GM21717 (cell line): ENCODE results near the gene PTPN1.
"Not testable (repeated sequence)": the region's sequence is repeated elsewhere in the genome, so short reads cannot be mapped to it uniquely, and the experiment has no call there.

Experiments
- ATAC-seq: cut with Tn5 transposase; IDR thresholded peaks from one replicate; pipeline ENCODE4 v1.9.1; 2021; ENCODE audit warnings: mild to moderate bottlenecking, moderate library complexity; ENCODE audit not compliant: unreplicated experiment

The PTPN1 gene

DNA sequence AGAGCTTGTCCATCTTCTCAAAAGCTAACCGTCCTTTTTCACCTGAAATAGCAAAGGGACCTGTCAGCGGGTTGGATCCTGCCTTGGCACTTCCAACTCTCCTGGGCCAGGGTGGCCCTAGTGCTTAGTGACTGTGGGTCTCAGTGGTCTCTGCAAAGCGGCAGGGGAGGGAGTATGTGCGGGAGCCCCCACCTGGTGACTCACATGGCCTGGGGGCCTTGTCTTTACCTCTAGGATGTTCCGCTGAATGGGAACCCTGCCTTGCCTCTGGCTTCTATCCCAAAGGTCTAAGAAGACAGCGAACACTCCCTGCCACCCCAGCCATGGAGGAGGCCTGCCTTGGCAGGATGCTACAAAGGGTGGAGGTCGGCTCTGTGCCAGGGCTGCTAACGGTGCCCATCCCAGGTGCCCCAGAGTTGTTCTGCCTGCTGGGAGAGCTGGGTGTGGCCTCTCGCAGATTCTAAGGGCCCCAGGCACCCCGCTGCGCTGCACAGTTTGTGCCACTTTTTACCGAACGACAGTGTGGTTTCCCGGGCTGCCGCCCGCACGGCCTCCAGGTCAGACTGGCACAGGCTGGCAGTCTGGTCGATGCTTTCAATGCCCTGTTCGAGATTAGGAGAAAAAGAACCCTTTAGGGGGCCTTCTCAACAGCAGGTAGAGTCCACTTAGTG is 77.2 kb downstream of the PTPN1 start:
- ATAC-seq: no peak

DNA sequence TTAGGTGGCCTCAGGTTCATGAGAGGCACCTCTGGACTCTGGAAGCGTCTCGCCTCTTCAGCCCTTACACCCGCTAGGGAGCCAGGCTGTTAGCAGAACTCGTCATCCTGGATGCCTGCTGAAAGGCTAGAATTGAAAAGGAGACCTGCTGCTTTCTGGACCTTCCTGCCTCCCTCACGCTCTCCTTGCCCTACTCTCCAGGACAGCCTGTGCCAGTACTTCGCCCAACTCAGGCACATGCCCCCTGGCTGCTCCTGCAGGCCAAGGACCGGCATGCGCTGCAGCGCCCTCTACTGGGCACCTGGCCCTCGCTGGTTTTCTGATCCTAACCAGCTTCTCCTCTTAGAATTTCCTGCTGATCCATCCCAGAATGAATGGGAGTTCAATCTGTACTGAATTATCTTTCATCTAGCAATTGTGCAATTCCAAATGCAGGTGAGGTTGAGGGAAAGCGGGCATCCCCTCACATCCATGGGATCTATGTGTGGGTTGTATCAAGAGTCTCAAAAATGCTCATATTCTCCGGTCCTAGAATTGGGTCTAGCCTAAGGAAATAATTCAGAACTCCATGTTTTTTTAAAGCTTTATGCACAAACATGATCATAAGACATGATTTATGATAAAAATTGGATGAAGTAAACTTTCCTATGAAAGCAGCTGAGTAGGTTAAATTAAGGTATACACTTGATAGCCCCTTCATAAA is 78.0 kb downstream of the PTPN1 start:
- no peak for ATAC-seq

DNA sequence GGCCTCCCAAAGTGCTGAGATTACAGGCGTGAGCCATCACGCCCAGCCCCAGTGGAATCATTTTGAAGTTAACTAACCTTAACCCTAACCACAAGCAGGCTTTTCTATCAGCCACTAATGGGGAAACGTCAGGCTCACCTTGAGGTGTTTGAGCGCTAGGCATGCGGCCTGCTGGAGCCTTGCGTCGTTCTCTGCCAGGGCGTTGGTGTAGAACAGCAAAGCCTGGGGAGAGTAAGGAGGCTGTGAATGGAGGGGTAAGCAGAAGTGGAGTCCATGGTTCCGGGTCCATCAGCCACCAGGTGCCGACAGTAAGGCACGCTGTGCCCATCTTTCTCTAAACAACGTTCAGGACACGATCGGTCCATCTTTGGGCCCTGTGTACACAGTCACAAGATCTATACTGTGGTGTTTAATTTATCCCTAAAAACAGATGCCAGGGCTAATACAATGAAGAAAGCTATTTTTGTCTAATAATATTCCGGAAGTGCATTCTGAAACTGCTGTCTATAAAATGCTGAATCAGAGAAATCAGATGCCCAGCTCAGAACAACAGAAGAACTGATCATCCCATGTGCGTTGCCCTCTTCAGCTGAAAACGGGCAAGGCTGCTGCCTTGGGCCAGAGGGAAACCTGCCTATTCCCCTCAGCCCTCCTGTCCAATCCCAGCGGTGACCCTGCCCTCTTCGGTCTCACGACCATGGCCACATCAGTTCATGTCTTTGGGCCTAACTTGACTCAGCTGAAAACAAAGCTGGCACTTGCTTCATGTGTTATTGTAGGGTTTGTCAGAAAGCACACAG is 79.6 kb downstream of the PTPN1 start:
- ATAC-seq: no peak

DNA sequence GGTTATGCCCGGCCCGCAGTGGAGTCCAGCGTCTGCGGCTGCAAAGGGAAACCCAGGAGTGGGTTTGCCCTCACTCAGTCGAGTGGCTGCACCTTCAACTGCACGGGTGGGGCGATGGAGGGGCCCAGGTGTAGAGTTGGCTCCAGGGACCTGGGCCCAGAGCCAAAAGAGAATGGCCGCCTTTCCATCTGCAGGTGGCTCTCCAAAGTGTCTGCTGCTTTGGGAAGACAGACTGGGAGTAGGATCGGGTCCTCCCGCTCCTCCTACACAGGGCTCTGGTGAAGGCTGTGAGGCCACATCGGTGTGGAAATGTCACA is 80.1 kb downstream of the PTPN1 start:
- no peak for ATAC-seq

DNA sequence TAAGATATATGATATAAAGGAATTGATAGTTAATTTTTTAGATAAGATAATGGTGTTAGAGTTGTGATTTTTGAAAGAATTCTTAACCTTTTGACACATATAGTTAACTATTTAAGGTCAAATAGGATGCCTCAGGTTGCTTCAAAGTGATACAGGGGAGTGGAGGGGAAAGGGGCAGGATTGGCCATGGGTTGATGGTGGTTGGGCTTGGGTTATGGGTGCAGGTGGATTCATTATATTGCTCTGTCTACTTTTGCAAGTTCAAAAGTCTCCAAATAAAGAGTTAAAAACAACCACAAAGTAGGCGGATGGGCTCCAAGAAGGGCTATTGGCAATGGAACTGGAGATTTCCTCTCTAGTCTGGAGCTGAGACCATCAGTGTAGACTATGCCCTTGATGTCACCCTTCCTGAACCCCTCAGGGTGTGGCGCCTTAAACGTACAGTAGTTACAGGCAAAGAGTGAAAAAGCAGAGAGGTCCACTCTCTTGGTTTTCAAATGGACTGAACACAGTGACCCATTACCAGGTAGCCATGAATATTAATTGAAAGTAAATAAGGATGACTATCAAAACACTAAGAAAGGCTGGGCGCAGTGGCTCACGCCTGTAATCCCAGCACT is 81.2 kb downstream of the PTPN1 start:
- ATAC-seq: no peak

DNA sequence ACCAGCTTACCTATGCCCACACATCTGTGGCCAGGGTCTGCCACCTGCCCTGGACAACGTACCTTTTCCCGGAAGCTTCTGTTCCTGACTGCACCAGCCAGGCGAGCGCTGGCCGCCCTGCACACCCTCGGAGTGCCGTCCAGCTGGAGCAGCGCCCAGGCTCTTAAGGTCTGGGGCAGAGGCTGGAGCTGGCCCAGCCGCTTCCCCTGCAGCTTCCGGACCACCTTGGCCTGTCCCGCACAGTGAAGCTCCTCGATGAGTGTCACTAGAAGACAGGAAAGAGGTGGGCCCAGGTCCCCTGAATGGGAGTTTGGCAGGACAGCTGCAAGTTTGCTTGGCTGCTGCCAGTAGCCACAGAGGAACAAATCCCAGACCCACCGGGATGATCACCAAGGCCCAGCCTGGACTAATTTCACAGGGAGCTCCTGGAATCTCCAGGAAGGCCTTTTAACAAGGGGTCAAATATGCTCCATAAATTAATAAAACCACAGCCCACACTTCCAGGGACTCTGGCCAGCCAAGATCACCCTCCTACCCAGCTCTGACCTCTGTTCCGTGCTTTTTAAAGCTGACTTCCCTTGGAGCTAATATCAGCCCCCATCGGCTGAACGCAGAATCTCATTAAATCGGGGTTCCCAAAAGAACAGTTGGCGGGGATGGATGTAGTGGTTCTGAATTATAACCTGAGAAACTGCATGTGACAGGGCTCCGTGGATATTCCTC is 82.3 kb downstream of the PTPN1 start:
- ATAC-seq: no peak

DNA sequence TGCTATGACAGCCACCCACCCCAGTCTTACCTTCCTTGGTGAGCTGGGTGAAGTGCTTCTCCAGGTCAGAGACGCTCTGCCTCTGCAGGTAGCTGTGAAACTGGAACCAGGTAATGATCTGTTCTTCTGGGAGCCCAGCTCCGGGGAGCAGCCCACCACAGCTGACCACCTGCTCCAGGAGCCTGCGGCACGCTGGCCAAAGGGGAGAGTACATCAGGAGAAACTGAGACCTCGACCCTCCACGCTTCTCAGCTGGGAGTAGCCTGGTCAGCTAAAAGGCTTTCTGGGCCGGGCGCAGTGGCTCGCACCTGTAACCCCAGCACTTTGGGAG is 82.8 kb downstream of the PTPN1 start:
- no peak for ATAC-seq

DNA sequence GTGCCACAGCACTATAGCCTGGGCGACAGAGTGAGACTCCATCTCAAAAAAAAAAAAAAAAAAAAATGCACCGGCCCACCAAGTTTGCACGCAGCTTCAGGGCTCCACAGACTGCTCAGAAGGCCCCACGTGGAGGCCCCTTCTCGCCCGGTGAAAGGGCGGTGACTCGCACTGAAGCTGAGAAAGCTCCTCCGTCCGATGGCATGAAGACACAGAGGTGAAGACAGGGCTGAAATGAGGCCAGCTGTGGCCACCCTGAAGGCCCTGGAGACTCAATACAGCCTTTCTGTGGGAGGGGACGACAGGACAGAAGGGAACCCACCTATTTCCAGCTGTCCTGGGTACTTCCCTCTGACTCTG is 84.0 kb downstream of the PTPN1 start:
- ATAC-seq: no peak

DNA sequence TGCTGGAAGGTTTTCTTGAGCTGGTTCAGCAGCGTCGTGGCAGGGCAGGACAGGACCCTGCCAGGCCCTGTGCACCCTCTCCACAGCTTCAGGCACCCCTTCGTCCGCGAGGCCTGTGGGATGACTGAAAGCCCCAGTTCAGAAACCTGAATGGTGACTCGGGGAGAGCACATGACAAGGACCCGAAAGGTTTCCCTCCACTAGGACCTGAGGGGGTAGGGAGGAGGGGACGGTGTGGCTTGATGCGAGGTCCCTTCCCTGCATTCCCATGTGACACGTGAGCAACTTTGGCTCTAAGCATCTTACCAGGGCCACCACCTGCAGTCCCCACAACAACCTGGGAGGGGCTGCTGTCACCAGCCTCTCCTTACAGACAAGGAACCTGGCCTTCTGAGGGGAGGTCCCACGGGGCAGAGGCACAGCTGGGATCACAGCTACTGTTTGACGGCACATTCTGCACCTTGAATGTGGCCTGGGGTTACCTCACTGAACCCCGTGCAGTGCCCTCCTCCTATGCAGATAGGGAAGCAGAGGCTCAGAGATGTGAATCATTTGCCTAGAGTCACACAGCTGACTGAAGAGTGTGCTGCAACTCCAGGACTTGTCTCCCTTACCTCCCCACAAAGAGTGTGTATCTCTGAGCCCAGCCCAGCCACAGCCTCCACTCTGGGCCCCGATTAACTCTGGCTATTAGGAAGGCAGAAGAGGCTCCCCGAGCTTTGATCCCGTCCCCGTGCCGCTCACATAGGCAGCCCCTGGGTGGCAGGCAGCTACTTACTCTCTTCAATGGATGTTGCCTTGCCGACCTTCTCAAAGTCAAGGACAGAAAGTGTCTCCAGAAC is 84.6 kb downstream of the PTPN1 start:
- ATAC-seq: no peak

DNA sequence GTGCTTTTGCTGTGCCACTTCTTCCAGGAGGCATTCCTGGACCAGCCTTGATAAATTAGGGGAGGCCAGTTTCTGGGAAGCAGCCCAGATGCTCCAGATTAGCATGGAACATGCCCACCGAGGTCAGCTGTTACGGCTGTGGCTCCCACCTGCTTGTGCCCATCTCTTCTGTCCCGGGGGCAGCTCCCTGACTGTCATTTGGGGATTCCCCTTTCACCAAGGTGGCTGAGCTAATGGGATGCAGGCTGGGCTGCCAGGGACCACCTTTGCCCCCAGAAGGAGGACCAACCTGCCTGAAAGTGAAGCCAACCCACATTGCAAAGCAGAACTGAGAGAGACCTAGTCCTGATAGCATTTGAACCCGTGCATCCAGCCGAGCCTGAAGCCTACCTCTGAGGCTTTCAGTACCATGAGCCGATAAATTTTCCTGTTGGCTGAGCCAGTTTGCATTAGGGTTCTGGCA is 85.3 kb downstream of the PTPN1 start:
- ATAC-seq: no peak

DNA sequence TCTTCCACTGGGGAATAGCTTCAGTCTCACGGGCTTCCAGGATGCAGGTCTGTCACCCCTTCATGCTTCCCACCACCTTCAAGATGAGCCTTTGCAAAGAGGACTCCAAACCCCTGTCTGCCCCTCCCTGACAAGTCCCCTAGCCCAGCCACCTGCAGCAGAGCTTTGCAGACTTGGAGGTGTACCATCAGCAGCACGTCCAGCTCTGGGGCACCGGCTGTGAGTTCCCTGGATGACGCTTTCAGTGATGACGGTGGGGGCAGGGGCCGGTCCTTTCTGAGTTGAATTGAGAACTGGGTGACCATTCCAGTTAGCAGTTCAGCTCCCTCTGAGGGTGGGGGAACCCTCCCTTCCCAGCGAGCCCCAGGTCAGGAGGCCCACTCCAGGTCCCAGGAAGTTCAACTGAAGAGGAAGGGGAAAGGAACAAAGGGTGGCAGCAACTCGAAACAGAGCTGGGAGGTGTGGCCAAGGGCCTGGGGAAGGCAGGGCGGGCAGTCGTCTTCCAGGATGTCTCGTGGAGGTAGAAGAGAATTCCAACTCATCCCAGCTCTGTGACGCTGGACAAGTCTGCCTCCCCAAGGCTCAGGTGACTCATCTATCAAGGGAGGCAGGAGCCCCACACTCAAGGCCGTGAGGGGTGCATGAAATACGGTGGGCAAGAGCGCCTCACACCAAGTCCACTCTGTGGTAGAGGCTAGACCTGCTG is 86.0 kb downstream of the PTPN1 start:
- no peak for ATAC-seq

DNA sequence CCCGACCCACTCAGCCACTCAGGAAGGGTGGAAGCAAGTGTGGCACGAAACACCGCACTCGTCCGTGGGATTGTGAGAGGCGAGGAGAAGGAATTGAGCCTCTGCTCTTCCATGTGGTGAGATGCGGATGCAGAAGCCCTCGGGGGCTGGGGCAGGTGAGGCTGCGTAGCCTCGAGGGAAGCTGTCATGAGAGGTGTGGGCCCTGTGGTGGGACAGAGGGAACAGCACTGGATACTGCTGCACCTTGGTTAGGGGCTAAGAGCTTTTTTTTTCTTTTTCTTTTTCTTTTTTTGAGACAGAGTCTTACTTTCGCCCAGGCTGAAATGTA is 86.5 kb downstream of the PTPN1 start:
- no peak for ATAC-seq

DNA sequence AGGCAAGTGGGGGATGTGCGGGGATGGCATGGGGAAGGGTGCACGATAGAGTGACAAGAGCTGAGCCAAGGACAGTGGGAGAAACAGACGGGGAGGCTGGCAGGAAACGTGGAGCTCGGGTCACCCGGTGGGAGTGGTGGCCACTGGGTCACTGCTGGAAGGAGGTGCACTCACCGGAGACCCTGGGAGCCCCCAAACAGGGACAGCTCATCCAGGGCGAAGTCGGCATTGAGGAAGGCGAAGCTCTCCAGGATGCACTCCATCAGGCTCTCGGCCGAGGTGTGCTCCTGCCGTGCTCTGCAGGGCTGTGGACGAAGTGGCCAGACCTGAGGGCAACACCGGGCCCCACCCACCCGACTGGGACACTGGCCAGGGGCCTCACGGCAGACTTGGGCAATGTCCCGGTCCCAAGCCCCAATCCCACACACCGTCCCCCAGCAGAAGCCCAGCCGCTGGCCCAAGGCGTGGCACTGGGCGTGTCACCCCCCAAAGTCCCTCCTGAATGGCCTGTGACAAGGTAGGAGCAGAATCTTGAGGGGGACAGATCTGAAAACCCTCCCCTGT is 87.3 kb downstream of the PTPN1 start:
- no peak for ATAC-seq

DNA sequence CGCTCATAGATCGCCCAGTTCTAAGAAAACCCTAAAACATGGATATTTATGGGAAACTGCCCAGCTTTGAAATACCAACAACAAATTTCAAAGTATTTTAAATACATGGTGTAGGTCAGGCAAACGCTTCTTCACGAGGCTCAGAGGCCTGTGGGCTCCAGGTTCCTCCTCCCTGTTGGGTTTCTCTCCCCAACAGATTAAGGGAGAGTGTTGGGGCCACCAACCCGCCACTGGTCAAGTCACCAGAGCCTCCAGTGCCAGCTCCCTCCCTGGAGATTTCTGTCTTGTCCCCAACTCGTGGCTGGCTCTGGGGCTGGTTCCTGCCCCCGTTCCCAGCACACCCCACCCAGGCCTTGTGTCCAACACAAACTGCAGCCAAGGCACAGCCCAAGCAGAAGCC is 87.9 kb downstream of the PTPN1 start:
- ATAC-seq: no peak

DNA sequence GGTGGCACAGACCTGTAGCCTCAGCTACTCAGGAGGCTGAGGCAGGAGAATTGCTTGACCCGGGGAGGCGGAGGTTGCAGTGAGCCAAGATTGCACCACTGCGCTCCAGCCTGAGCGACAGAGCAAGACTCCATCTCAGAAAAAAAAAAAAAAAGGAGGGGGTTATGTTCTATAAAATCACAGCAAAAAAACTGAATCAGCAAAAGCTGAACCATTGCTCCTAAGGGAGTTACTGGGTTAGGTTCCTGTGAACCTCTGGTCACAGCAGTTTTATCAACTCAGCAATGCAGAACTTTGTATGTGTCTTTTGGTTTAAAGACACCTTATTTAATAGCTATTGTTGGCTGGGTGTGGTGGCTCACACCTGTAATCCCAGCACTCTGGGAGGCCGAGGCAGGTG is 88.6 kb downstream of the PTPN1 start:
- not testable (repeated sequence) for ATAC-seq

DNA sequence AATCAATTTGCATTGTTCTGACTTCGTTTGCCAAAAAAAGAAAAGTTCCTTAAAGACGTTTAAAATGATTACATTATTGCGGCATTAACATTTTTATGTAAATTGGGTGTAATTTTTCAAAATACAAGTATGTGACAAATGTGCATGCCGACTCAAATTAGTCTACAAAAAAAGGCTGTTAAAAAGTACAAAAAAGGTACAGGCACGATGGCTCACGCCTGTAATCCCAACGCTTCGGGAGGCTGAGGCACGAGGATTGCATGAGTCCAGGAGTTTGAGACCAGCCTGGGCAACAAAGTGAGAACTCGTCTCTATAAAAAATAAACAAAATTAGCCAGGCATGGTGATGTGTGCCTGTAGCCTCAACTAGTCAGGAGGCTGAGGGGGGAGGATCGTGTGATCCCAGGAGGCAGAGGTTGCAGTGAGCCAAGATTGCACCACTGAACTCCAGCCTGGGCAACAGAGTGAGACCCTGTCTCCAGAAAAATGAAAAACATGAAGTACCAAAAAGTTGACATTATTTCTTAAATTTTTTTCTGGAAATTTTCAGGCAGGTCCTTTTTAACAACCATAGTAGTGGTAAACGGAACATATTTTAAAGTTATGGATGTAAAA is 90.2 kb downstream of the PTPN1 start:
- ATAC-seq: no peak

DNA sequence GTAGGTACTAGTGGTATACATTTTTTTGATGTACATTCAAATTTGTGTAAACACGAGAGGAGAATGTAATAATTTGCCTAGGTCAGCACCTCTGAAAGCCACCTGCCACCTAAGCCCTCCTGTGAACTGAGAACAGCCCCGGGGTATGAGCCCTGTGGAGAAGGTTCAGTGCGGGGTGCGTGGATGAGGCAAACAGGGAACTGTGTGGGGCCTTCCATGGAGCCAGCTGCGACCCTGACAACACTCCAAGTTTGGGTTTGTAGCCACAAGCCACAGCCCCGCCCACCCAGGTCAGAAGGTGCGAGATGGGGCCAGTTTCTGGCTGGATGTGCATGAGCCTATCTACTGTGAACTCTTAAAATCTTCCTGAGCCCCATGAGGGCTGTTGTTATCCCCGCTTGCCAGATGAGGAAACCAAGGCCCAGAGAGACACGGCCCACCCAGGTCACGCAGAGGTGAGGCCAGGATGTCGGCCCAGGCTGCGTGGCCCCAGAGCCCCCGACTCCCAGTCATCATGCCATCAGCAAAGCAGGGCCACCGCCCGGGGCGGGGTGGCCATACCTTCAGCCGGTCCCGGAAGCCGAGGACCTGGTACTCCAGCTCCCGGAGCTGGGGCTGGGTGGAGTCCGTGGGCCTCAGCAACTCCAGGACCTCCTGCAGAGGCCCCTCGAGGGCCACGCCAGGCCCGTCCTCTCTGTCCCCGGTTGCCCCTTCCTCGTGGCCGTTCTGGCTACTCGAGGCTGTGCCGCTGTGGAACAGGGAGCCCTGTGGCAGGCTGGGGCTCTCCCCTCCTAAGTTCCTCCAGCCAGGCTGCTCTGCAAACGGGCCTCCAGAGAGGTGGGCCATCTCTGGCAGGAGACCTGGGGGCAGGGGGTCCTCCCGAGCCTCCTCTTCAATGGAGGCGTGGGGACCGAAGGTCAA is 91.6 kb downstream of the PTPN1 start:
- ATAC-seq: no peak
